CD4-positive, alpha-beta T cell treated with Interleukin-21 for 1 hour (primary cell): ENCODE measurements around the gene AGO1.
"Not testable (repeated sequence)": the region's sequence is repeated elsewhere in the genome, so short reads cannot be mapped to it uniquely, and the experiment has no call there.

Experiments
- DNase-seq: peaks from one replicate; pipeline ENCODE4 v3.0.0-alpha.2; 2020

The AGO1 gene

DNA sequence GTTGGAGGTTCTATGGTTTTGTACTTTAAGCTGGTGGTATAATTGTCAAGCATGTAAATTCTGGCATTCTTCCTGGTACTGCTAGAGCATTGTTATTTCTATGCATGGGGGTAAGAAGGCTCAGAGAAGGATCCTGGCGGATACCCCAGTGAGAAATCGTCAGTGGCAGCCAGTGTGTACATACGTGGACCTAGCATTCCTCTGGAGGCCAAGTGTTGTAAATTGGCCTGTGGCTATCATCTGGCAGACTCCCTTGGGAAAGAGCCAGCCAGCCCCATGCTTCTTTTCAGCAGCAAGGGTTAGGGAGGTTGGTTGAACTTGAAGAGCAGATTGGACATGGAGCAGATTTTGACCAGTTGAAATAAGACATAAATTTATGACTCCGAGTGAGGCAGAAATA, 42.7 kb downstream of the AGO1 start:
- DNase-seq = no peak

DNA sequence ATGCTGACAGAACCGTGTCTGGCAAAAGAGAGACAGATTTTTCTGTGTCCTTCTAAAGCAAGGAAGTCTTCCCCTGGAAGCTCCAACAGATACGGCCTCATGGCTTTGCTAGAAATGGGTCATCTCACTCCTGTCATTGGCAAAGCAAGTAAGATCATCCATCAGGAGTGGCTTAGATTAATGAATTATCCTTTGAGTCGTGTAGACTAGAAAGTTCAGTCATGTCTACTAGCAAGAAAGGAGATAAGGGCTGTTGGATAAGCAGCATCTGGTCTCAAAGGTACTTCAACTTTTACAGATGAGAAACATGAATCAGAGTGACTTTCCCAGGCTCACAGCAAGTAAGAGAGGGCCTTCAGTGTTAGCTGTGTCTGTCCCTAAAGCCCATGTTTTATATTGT, 44.5 kb downstream of the AGO1 start:
- no peak for DNase-seq

DNA sequence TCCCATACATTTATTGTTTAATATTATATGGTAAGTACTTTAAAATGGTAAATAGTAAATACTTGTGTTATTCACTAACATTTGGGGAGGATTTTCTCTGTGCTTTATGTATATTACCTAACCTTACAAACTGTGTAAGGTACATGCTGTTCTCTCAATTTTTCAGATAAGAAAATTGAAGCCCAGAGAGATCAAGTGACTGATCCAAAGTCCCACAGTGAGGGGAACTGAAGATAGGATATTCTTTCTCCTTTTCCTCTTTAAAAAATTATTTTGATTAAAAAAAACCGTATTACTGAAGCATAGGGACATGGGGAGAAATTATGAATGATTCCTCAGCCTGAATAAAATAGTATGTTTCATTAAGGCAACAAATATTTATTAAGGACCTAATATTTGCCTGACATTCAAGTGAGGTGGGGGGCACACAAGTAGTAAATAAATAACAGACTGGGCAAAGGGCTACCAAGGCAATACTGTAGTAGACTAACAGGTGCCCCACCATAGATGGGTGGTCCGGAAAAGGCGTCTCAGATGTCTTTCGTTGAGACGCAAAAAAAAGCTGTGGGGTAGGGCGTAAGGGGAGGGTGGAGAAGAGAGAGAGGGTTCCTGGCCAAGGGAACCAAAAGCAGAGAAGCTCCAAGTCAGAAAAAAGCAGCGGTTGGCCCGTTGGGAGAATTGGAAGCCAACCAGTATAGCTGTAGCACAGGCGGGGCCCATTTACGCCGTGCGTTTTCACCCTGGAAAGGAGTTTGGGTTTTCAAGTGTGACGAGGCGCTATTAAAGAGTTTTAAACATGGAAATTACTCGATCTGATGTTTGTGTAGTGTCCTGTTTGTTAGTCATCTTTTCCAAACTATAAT, 47.0 kb downstream of the AGO1 start:
- peak; percentile 59 for DNase-seq

DNA sequence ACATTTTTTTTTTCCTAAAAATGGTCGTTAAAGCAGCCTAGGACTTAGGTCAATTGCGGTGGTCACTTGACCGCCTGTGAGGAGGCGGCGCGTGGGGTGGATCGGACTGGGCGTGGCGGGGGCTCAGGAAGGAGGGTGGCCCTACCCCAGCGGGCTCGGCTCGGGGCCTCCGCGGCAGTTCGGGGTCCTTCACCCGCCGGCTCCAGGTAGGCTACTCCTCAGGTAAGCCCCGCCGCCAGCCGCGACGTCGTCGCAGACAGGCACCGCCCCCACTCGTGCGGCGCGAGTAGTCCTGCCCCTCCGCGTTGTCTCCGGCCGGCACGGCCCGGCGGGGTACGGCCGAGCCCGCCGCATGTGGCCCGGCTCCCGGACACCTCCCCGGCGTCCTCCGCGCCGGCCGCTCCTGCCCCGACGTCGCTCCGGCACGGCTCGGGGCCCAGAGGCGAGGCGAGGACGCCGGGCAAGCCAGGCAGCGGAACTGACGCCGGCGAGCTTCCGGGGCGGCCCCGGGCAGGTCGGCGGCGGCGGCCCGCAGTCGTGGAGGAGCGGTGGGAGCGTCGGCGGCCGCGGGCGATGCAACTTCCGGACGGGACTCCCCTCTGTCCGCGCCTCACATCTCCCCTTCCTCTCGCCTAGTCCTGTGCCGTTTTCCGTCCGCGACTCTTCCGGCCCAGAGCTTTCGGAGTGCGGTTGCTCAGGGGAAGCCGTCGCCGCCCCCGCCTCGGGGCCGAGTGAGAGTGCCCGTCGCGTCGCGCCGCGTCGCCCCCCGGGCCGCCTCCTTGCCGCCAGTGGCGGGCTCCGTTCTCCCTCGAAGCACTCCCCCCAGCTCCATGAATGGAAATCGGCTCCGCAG, 47.8 kb downstream of the AGO1 start, which contains the start of gene AGO3:
TSS of gene AGO3 (plus strand) at position 513 of the 853 bp plus-strand sequence. CDS start at position 835, 322 bp downstream.
- DNase-seq = peak; percentile 91

DNA sequence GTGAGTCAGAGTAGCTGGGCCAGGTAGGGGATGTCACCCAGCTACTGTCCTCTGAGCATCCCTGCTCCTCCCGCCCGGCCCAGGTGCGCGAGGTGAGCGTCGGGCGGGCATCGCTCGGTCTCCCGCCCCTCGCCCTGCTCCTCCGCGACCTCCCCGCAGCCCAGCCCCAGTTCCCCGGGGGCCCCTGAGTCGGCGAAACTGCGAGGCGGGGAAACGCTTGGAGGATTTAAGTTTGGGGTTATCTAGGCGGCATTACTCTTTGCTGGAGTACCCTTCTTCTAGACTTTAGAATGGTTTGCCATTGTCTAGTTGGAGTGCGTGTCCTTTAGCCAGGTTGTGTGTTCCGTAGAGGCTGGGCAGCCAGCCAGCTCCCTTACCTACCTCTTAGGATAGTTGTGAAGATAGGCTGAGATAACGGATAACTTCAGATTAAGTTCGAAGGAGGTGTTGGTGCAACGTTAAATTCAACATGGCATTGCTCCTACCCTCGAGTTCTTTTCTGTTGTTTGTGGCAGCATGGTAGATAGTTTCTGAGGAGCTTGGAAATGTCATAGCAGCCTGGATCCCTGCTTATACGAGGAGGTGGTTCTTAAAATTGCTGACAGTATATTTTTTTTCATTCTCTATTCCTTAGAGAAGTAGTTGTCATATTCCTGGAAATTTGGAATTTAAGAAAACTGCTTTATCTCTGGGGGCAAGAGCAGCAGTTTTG, 48.6 kb downstream of the AGO1 start:
- DNase-seq = no peak

DNA sequence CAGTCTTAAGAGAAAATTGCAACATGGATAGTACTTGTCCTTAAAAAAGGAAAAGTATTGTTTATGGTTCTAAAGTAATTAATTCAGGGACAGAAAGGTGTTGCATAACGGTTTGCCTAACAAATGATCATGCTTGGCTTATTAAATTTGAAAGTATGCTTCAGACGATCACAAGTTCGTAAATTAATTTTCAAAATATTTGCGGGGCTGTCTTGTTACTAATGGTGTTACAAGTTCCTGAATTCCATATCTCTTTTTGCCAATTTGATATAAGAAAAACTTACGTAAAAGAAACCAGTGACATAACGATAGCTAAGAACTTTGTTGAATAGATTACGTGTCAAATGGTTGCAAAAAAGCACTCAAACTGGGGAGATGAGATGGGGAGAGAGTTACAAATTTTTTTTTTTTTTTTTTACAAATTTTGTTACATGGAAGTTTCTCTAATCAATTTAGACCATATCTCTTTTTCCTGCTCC, 49.2 kb downstream of the AGO1 start:
- DNase-seq = no peak

DNA sequence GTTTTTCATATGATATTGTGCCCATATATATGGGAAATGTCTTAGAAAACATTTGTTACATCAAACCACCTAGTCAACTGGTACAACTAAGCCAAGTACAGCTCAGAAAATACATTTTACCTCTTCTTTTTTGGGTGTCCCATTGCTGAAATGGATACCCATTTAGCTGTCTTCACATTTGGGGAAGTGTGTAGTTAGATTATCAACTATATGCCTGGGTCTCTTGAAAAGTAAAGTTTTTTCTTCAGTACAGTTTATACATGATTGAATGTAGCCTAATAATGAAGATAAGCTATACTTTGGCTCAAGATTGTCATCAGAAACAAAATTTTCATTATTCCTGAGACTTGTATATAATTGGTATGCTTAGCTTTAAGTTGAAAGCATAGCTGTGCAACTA, 49.9 kb downstream of the AGO1 start:
- no peak for DNase-seq

DNA sequence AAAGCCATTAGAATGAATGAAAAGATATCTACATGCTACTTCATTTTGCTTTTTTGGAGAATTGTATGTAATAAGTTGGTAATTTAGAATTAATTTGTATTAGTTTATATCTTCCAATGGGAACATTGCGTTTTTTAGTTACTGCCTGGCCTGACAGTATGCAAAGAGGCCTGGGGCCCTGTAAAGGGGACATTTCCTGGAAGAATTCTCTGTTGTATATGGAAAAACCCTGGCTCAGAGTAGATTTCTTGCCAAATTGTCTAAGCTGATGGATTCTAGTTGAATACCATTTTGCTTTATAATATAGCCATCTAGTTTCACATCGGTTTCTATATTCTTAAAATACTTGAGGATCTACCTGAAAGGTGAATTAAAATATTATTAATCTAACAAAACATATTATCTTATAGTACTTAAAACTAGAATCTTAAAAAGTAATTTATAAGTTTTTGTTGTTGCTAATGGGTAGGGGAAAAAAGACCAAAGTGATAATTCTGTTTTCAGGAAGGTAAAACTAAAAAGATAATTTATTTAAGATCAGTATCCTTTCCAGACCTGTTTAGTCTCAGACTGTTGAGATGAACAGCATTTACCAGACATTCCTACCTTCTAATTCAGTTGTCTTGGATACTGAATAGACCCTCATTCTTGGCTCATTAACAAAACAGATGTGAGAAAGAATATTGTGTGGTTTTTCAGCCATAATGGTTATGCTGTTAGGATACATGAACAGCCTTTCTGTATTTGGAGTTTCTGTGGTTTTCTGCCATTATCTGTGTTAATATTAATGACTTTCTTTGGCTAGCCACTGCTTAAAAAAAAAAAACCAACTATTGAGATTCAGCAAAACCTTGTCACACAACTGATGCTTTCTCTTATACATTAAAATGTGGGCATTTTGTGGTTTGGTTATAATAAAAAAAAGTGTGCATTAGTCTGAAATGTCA, 52.7 kb downstream of the AGO1 start:
- DNase-seq = no peak

DNA sequence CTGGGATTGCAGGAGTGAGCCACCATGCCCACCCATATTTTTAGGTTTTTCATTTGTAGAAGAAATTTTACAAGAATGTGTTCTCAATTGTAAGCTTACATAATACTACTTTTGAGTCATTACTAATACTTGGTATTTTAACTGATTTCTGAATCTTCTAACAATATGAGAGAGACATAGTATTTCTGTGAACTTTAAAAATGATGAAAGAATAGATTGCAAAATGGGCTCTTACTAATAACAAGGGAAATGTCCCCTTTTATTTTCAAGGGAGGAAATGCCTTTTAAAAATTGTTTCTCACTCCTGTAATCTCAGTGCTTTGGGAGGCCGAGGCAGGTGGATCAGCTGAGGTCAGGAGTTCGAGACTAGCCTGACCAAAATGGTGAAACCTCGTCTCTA, 53.8 kb downstream of the AGO1 start:
- DNase-seq = no peak

DNA sequence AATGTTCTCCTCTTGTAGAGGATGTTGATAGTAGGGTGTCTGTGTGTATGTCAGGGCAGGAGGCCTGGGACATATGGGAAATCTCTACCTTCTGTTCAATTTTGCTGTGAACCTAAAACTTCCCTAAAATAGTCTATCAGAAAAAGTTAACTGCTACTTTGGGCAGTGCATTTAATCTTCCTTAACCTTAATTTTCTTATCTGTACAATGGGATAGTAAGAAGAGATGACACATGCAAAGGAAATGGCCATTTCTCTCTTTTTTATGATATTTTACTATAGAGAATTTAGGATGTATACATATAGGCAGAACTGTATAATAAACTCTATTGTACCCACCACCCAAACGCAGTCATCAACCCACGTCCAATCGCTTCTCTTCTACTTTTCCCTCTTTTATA, 56.5 kb downstream of the AGO1 start:
- no peak for DNase-seq

DNA sequence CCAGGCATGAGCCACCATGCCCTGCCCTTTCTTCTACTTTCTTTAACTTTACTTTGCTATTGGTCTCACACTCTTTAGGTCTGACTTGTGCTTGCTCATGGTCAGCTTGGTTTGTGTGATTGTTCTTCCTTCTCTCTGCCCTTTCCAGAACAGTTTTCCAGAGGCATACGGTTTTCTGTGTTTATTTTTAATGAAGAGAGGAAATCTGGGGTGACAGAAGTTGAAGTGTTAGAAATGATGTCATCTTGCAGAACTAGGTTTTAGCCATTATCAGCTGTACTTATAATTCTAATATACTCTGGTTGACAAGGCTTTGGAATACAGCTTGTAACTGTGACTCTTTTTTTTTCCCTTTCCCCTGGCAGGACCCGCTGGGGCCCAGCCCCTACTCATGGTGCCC, 62.3 kb downstream of the AGO1 start:
- no peak for DNase-seq

DNA sequence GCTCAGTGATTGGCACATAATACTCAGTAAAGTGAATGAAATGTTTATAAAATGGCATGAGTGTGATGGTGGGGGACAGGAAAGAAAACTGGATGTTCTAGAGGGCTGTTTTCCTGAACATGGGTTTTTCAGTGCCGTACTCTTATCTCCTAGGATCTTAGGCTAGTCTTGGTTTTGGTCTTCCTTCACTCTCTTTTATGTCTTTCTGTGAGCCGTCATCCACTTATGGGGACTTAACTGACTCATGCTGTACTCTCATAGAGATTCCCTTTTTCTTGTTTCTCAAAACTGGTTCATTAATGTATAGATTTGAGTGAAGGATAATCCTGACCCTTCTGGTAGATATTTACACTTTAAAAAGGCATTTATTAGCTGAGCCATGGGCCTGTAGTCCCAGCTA, 64.5 kb downstream of the AGO1 start:
- no peak for DNase-seq

DNA sequence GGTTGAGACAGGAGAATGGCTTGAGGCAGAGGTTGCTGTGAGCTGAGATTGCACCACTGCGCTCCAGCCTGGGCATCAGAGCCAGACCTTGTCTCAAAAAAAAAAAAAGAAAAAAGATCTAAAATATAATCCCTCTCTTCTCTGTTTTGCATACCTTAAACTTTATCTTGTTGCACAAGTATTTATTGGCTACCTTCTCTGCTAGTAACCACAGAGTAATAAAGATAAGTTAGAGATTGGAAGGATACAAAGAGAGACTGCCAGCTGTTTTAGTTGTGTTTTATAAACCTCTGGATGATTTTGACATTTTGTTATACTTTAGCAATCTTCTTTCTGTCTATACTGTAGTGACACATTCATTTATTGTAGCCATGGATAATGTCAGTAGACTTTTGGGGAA, 75.5 kb downstream of the AGO1 start:
- DNase-seq = no peak

DNA sequence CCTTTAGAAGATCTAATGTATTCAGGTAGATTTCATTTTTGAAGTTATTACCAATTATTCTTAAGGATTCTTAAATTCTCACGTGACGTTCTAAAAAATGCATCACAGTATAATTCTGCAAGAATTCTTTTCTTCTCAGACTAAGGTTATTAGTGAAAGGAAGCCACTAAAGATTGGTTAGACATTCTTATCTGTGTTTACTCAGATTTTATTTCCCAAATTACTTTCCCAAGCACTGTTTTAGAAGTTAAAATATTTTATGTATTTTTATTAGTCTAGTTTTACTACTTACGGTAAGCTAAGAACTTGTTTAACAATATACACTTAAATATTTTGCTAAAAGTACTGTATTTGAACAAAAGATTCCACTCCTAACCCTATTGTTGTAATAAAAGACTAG, 76.3 kb downstream of the AGO1 start:
- no peak for DNase-seq

DNA sequence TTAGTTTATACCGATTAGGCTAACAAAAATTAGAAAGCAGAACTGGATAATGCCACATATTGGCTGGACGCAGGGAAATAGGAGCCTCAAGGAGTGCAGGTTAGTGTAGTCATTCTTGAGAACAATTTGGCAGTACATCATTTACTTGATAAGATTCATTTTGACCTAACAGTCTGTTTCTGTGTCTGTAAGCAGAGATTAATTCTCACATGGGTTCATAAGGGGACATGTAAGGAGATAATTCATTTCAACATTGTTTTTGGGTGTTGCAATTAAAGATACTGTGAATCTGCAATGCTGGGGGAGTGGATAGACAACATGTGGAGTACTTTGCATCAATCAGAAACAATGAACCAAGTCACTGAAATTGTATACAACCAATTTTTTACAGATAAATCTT, 79.9 kb downstream of the AGO1 start:
- no peak for DNase-seq

DNA sequence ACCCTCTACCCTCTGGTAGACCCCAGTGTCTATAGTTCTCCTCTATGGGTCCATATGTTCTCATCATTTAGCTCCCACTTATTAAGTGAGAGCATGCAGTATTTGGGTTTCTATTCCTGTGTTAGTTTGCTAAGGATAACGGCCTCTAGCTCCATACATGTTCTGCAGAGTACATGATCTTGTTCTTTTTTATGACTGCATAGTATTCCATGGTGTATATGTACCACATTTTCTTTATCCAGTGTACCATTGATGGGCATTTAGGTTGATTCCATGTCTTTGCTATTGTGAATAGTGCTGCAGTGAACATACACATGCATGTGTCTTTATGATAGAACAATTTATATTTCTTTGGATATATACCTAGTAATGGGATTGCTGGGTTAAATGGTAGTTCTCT, 81.3 kb downstream of the AGO1 start:
- not testable (repeated sequence) for DNase-seq

DNA sequence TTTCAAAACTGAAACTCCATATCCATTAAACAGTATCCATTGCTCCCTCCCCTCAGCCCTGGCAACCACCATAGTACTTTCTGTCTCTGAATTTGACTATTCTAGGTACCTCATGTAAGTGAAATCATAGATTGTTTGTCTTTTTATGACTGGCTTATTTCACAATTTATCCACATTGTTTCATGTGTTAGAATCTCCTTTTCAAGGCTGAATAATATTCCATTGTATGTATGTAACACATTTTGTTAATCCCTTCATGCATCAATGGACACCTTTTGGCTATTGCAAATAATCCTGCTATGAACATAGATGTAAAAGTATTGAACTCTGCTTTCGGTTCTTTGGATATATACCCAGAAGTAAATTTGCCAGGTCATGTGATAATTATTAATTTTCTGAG, 85.4 kb downstream of the AGO1 start:
- DNase-seq = no peak

DNA sequence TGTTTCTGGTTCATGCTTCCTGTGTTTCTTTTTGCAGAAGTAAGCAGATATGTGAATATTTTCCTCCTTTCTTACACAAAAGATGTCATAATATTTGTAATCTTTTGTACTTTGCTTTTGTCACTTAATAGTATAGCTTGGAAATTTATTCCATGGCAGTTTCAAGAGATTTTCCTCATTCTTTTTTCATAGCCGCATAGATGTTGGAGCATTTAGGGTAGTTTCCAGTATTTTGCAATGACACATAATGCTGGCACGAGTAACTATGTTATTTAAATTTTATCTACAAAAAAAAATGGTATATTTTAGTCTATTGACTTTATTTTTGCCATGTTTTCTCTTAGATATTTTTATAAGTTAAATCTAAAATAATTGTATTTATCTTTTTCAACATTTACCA, 88.6 kb downstream of the AGO1 start:
- no peak for DNase-seq

DNA sequence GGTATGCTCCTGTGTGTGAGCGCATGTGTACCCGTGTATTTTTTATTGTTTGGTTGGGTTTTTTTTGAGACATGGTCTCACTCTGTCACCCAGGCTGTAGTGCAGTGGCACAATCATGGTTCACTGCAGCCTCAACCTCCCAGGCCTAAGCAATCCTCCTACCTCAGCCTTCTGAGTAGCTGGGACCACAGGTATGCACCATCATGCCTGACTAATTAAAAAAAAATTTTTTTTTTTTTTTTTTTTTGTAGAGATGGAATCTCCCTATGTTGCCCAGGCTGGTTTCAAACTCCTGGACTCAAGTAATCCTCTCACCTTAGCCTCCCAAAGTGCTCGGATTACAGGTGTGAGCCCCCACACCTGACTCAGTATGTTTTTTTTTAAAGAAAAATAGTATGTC, 89.6 kb downstream of the AGO1 start:
- DNase-seq = not testable (repeated sequence)

DNA sequence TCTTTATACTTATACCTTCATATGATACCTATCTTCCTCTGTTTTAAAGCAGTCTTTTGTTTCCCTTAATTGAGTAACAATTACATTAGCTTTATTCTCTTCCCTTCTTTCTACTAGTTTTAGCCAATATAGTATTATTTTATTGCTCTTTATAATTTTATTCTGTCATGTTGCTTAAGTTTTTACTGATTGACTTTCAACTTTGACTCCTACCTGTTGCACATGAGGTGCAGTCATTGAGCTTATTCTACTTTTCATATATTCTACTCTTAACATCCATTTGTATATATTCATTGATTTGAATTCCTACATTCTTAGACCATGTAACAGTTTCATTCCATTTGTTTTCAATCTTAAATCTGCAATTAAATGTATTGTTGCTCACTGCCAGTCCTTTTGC, 97.1 kb downstream of the AGO1 start:
- DNase-seq = no peak
